H1 (cell line): Measurements from ENCODE around the gene ARRDC2. TPM values are rescaled to one million over a fixed set of nuclear protein-coding genes. Genes with fewer than 3 reads are reported as not detected.

Source experiments
- ATF2 ChIP-seq: IDR thresholded peaks from 2 replicates; pipeline ENCODE4 v1.6.1; 2012; ENCODE audit warnings: low read length, inconsistent platforms
- CBX8 ChIP-seq: fragments of 300-800, 300-1000 bp; sonication (generic); IDR thresholded peaks from 2 replicates; pipeline ENCODE4 v1.7.1; 2016; ENCODE audit warnings: low read depth, low read length, borderline replicate concordance
- CTBP2 ChIP-seq: IDR thresholded peaks from 2 replicates; pipeline ENCODE4 v1.7.0; 2011; ENCODE audit warnings: borderline replicate concordance, mild to moderate bottlenecking, moderate library complexity, mixed read lengths, low read length; ENCODE audit not compliant: insufficient read depth, insufficient read length
- FOSL1 ChIP-seq: IDR thresholded peaks from 2 replicates; pipeline ENCODE4 v1.6.1; 2011; ENCODE audit warnings: mild to moderate bottlenecking, low read depth, low read length, moderate library complexity; ENCODE audit not compliant: insufficient read depth
- JUND ChIP-seq: IDR thresholded peaks from 2 replicates; pipeline ENCODE4 v1.6.1; 2011; ENCODE audit warnings: mild to moderate bottlenecking, improper control_type of control experiment, low read length
- PHF8 ChIP-seq: fragments of 200-600 bp; sonication (generic); conservative IDR thresholded peaks from 2 replicates; pipeline ENCODE4 v1.7.1; 2012; ENCODE audit warnings: low read depth, mild to moderate bottlenecking, inconsistent platforms, low read length, moderate library complexity
- RXRA ChIP-seq: IDR thresholded peaks from 2 replicates; pipeline ENCODE4 v1.6.1; 2011; ENCODE audit warnings: low read depth, mild to moderate bottlenecking, low read length, moderate library complexity; ENCODE audit not compliant: insufficient read depth
- SIRT6 ChIP-seq: IDR thresholded peaks from one replicate; pipeline ENCODE4 v1.7.1; 2012; ENCODE audit warnings: low read length, inconsistent platforms
- SRF ChIP-seq: IDR thresholded peaks from 2 replicates; pipeline ENCODE4 v1.6.1; 2011; ENCODE audit warnings: mild to moderate bottlenecking, low read depth, low read length, moderate library complexity
- SUZ12 ChIP-seq: fragments of 200-600 bp; sonication (generic); IDR thresholded peaks from 2 replicates; pipeline ENCODE4 v1.6.1; 2012; ENCODE audit warnings: mild to moderate bottlenecking, inconsistent platforms, low read length, moderate library complexity, mixed read lengths
- TAF1 ChIP-seq: IDR thresholded peaks from 2 replicates; pipeline ENCODE4 v1.6.1; 2011; ENCODE audit warnings: mild to moderate bottlenecking, low read depth, low read length
- polyA plus RNA-seq, 7 experiments: library from polyadenylated mRNA; depleted of rRNA in 3 of 7; stranded (reverse) in 5 of 7; unstranded in 2 of 7; fragments of >200 nt in 5 of 7; fragments of 200-250 nt in 2 of 7; gene quantifications; 1 replicate in 5 of 7; 2 replicates in 1 of 7; 4 replicates in 1 of 7; pipeline versions ENCODE4 v1.2.1 to v1.2.3, GENCODE V29; 2011 to 2013; ENCODE audit warnings: missing spikeins in 2 of 7, mixed read lengths in 2 of 7
- total RNA-seq: library from RNA; stranded (reverse); fragmentation: NEBNext Ultra II Directional; extraction: Animal tissue kit (Norgen Biotek cat#: 25700); gene quantifications from 2 replicates; pipeline ENCODE4 v1.2.1, GENCODE V29; 2021

The ARRDC2 gene
- total and polyA plus RNA-seq, 2 of the 8 experiments (the other 6 are each of a cell fraction or from before 2014, with no cell fraction given) = 5.4 to 6.9 TPM

- TF ChIP-seq SRF (no peak), JUND (peak; percentile 44; the same call in 1 of the 2 replicates), CTBP2 (no peak), FOSL1 (no peak), PHF8 (no peak), RXRA (no peak), SUZ12 (no peak), CBX8 (no peak), ATF2 (no peak), TAF1 (peak; percentile 48; the same call in 1 of the 2 replicates), SIRT6 (no peak)
Observed at GRCh38 chr19:18007044-18007916, 690 bp upstream of the ARRDC2 start (continued).
